HL-60 (cell line): ENCODE data around the gene PACS1.

Source experiments
- DNase-seq, 2 experiments: peaks; one replicate each; pipeline ENCODE4 v3.0.0-alpha.2; 2010 to 2020; ENCODE audit warnings: low read depth in 1 of 2, low spot score in 1 of 2
- H3K27ac ChIP-seq: fragments of 250-450 bp; sonication (Bioruptor Pico); replicated peaks from 2 replicates; pipeline ENCODE4 v1.5.1; 2020; ENCODE audit warnings: mild to moderate bottlenecking, moderate library complexity
- H3K27me3 ChIP-seq: fragments of 250-450 bp; sonication (Bioruptor Pico); 2 replicates; pipeline ENCODE4 v1.5.1; 2021; ENCODE audit warnings: mild to moderate bottlenecking, moderate library complexity; ENCODE audit not compliant: insufficient read depth, poor library complexity, severe bottlenecking
- H3K4me3 ChIP-seq: replicated peaks from 2 replicates; pipeline ENCODE4 v1.5.1; 2011; ENCODE audit warnings: mild to moderate bottlenecking, control low read depth, low read length; ENCODE audit not compliant: insufficient read depth
- GABPA ChIP-seq: IDR thresholded peaks from 2 replicates; pipeline ENCODE4 v1.6.1; 2012; ENCODE audit warnings: low read depth
- POLR2AphosphoS5 ChIP-seq: IDR thresholded peaks from 2 replicates; pipeline ENCODE4 v1.6.1; 2012; ENCODE audit warnings: low read depth
- REST ChIP-seq: IDR thresholded peaks from 2 replicates; pipeline ENCODE4 v1.6.1; 2012; ENCODE audit warnings: low read depth; ENCODE audit not compliant: insufficient replicate concordance
- SPI1 ChIP-seq: IDR thresholded peaks from 2 replicates; pipeline ENCODE4 v1.6.1; 2012; ENCODE audit warnings: low read depth, mild to moderate bottlenecking, borderline replicate concordance
- TF ChIP-seq, protein P1 (sequence below): IDR thresholded peaks from one replicate; pipeline ENCODE4 v1.5.1; 2011; ENCODE audit warnings: low read length, control low read depth, inconsistent platforms; ENCODE audit not compliant: insufficient read depth

The PACS1 gene

DNA sequence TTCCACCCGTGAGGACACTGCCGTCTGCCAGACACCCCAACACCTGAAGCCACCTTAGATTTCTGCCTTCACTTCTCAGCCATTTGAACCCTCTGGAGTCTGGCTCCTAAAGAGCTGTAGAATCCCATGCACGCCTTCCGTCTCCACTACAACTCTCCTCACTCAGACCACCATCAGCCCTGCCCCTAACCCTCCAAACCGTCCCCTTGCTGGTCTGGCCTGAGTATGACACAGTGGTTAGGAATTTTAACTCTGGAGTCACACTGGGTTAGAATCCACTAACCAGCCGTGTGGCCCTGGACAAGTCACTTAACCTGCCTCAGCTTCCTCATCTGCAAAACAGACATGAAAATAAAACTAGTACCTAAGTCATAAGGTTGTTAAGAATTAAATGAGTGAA, 210.9 kb downstream of the PACS1 start:
- TF ChIP-seq POLR2AphosphoS5, result no peak
- no peak for TF ChIP-seq REST
- TF ChIP-seq GABPA, result no peak
- no peak for TF ChIP-seq SPI1
- TF ChIP-seq, protein P1, sequence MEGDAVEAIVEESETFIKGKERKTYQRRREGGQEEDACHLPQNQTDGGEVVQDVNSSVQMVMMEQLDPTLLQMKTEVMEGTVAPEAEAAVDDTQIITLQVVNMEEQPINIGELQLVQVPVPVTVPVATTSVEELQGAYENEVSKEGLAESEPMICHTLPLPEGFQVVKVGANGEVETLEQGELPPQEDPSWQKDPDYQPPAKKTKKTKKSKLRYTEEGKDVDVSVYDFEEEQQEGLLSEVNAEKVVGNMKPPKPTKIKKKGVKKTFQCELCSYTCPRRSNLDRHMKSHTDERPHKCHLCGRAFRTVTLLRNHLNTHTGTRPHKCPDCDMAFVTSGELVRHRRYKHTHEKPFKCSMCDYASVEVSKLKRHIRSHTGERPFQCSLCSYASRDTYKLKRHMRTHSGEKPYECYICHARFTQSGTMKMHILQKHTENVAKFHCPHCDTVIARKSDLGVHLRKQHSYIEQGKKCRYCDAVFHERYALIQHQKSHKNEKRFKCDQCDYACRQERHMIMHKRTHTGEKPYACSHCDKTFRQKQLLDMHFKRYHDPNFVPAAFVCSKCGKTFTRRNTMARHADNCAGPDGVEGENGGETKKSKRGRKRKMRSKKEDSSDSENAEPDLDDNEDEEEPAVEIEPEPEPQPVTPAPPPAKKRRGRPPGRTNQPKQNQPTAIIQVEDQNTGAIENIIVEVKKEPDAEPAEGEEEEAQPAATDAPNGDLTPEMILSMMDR, result no peak
- no peaks in the 10 kb centered on the region for H3K27me3 ChIP-seq
- DNase-seq, result no peak
- no peak overlapping the region for H3K27ac ChIP-seq
- H3K4me3 ChIP-seq, result no peak overlapping the region

DNA sequence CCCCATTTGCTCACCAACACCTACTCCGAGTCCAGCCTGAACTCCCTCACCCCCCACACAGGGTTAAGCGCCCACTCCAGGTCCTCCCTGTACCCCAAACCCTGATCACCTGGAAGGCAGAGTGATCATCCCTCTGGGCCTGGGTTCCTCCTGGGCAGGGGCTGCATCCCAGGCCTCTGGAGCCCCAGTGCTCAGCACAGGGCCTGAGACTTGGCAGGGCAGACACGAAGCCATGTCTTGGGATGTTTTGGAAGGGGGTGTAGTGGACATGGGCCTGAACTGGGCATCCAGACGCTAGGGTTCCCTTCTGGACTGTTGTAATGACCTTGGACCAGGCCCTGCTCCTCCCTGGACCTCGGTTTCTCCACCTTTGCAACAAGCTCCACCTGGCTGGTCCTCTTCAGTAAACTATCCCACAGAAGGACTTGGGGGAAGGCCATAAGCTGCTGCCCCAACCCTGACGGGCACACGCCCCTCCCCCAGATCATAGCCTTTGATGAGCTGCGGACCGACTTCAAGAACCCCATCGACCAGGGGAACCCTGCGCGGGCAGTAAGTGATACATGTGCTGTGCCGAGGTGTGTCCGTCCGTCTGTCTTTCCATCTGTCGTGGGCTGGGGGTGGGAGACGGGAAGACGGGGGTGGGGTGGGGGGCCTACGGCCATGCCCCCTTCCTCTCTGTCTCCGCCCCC, 211.8 kb downstream of the PACS1 start:
- Histone ChIP-seq H3K27me3 (no peaks in the 10 kb centered on the region), H3K27ac (no peak overlapping the region), H3K4me3 (no peak overlapping the region)
- no peak for TF ChIP-seq REST
- no peak for TF ChIP-seq SPI1
- no peak for DNase-seq

- no peak overlapping the region for H3K27ac ChIP-seq
- peak; percentile 58; the same call in 1 of the 2 replicates for TF ChIP-seq SPI1
- TF ChIP-seq, protein P1, result peak; percentile 95
- no peak for TF ChIP-seq REST
- DNase-seq, result peak; percentile 98
- no peak overlapping the region for H3K4me3 ChIP-seq
- H3K27me3 ChIP-seq, result no peaks in the 10 kb centered on the region
These were observed 212.7 kb downstream of the PACS1 start for GRCh38 chr11:66282468-66283455.
